HepG2 (cell line): ENCODE measurements around the gene GDF2. TPM values are rescaled to one million over a fixed set of nuclear protein-coding genes. Genes with fewer than 3 reads are reported as not detected.

Experiments used
- ATAC-seq: fragments of 200-7000 bp; cut with Tn5 transposase; 3 replicates; pipeline ENCODE4 v1.9.1; 2020; ENCODE audit warnings: mild to moderate bottlenecking, moderate library complexity
- BruUV-seq: library from RNA; stranded (reverse); fragments of 400-500 nt; replicated peaks from 2 replicates; lab custom pipeline; 2021; lab: Mats Ljungman, UMichigan
- CTCF ChIA-PET: fragments of 300-600 bp; formaldehyde crosslinking; extraction: SDS; loops from one replicate; lab custom pipeline; 2021; ENCODE audit warnings: low total read pairs, inconsistent platforms, low intra/inter-chr PET ratio; lab: Yijun Ruan, JAX
- POLR2A ChIA-PET: fragments of 350-600 bp; sonication (Branson Sonifier 250); formaldehyde crosslinking; loops from one replicate; lab custom pipeline; 2020; ENCODE audit warnings: antibody characterized with exemption, inconsistent platforms; lab: Yijun Ruan, JAX
- DNase-seq: peaks from one replicate; pipeline ENCODE4 v3.0.0-alpha.2; 2015; ENCODE audit warnings: low spot score
- FAIRE-seq: peaks from 3 replicates; lab custom pipeline; 2011; peaks lifted over from hg19 to GRCh38; lab: Jason Lieb, UNC
- H2AFZ ChIP-seq: one replicate; pipeline ENCODE4 v1.6.1; 2011; ENCODE audit warnings: low read length, inconsistent platforms
- H3K27ac ChIP-seq: fragments of 300-600 bp; 3 replicates; pipeline ENCODE4 v1.8.0; 2011; ENCODE audit warnings: mixed run types, mild to moderate bottlenecking, mixed read lengths, low read length, inconsistent platforms; ENCODE audit not compliant: insufficient read depth; ENCODE audit errors: extremely low read length
- H3K27me3 ChIP-seq, 2 experiments: fragments of 200-600 bp in 1 of 2; 2 replicates in 1 of 2; 3 replicates in 1 of 2; pipeline versions ENCODE4 v1.6.0 to v1.8.0; 2011; ENCODE audit warnings: low read length in 2 of 2, mild to moderate bottlenecking in 2 of 2, moderate library complexity in 2 of 2, inconsistent platforms in 1 of 2; ENCODE audit not compliant: insufficient read depth in 2 of 2, control insufficient read depth in 1 of 2
- H3K36me3 ChIP-seq, 2 experiments: fragments of 200-600 bp in 1 of 2; replicated peaks in 1 of 2; 2 replicates in 1 of 2; 3 replicates in 1 of 2; pipeline versions ENCODE4 v1.5.1 to v1.8.0; 2011; ENCODE audit warnings: low read length in 2 of 2, inconsistent platforms in 1 of 2; ENCODE audit not compliant: insufficient read depth in 2 of 2, control insufficient read depth in 1 of 2
- H3K4me1 ChIP-seq: 2 replicates; pipeline ENCODE4 v1.5.1; 2012; ENCODE audit warnings: low read length, inconsistent platforms; ENCODE audit not compliant: insufficient read depth
- H3K4me2 ChIP-seq: 2 replicates; pipeline ENCODE4 v1.6.0; 2011; ENCODE audit warnings: low read depth, low read length, inconsistent platforms
- H3K4me3 ChIP-seq, 3 experiments: fragments of 200-600 bp in 1 of 3; sonication (generic), shearing (Covaris generic) in 1 of 3; replicated peaks in 1 of 3; 2 replicates each; pipeline ENCODE4 v1.5.1; 2011 to 2016; ENCODE audit warnings: low read length in 3 of 3, inconsistent platforms in 2 of 3, low read depth in 2 of 3, mild to moderate bottlenecking in 2 of 3, control low read depth in 1 of 3, mixed read lengths in 1 of 3; ENCODE audit not compliant: insufficient read depth in 1 of 3
- H3K79me2 ChIP-seq: one replicate; pipeline ENCODE4 v1.6.1; 2011; ENCODE audit warnings: low read length, inconsistent platforms; ENCODE audit not compliant: insufficient read depth
- H3K9ac ChIP-seq: 2 replicates; pipeline ENCODE4 v1.6.0; 2011; ENCODE audit warnings: mild to moderate bottlenecking, low read depth, low read length, inconsistent platforms; ENCODE audit not compliant: insufficient read depth
- H3K9me3 ChIP-seq: 2 replicates; pipeline ENCODE4 v1.5.1; 2012; ENCODE audit warnings: mild to moderate bottlenecking, low read length
- H4K20me1 ChIP-seq: 2 replicates; pipeline ENCODE4 v1.6.0; 2011; ENCODE audit warnings: inconsistent platforms, mild to moderate bottlenecking, low read length, moderate library complexity; ENCODE audit not compliant: insufficient read depth
- CENPT ChIP-seq: sonication (generic); formaldehyde crosslinking; IDR thresholded peaks from 2 replicates; pipeline ENCODE4 v1.8.0; 2022; ENCODE audit warnings: low read depth, mild to moderate bottlenecking, moderate library complexity, missing genetic modification reagents
- GATAD1 ChIP-seq: IDR thresholded peaks from 2 replicates; pipeline ENCODE4 v1.6.1; 2016; ENCODE audit warnings: missing genetic modification reagents, missing compliant biosample characterization
- GPN1 ChIP-seq: sonication (generic); formaldehyde crosslinking; IDR thresholded peaks from 2 replicates; pipeline ENCODE4 v1.5.1; 2020; ENCODE audit warnings: missing genetic modification reagents, borderline replicate concordance
- KDM1A ChIP-seq: IDR thresholded peaks from 2 replicates; pipeline ENCODE4 v1.6.1; 2016; ENCODE audit warnings: missing compliant biosample characterization
- RFX1 ChIP-seq: fragments of 450-650 bp; IDR thresholded peaks from 2 replicates; pipeline ENCODE4 v1.6.1; 2017
- RORA ChIP-seq: sonication (generic); formaldehyde crosslinking; IDR thresholded peaks from 2 replicates; pipeline ENCODE4 v1.5.0; 2020; ENCODE audit warnings: mild to moderate bottlenecking, missing genetic modification reagents, moderate library complexity
- ZFP1 ChIP-seq: IDR thresholded peaks from 2 replicates; pipeline ENCODE4 v1.6.1; 2016
- ZMAT3 ChIP-seq: sonication (generic); formaldehyde crosslinking; conservative IDR thresholded peaks from 2 replicates; pipeline ENCODE4 v1.7.0; 2021; ENCODE audit warnings: missing genetic modification reagents
- ZNF136 ChIP-seq: sonication (generic); formaldehyde crosslinking; IDR thresholded peaks from 2 replicates; pipeline ENCODE4 v1.8.1; 2022; ENCODE audit warnings: low read depth, mild to moderate bottlenecking, moderate library complexity, missing genetic modification reagents
- ZNF230 ChIP-seq: sonication (generic); formaldehyde crosslinking; IDR thresholded peaks from 2 replicates; pipeline ENCODE4 v1.4.0; 2020; ENCODE audit warnings: mild to moderate bottlenecking, missing genetic modification reagents
- ZNF792 ChIP-seq: IDR thresholded peaks from 2 replicates; pipeline ENCODE4 v1.6.1; 2016
- WGBS: methylation state at CpG from one replicate; pipeline ENCODE4 v1.1.6; 2017; ENCODE audit warnings: low lambda C conversion rate; 5-methylcytosine and 5-hydroxymethylcytosine counted together
- in situ Hi-C: cut with HindIII; loops from 2 replicates; pipeline ENCODE4 v1.10.0; 2017; ENCODE audit warnings: low pct_unique_long_range_greater_than_20kb; ENCODE audit not compliant: extremely low pct_ligation_motif_present
- intact Hi-C: fragments of 100-400 bp; cut with micrococcal nuclease; formaldehyde crosslinking; loops from one replicate; pipeline ENCODE4 v1.10.0; 2022; ENCODE audit not compliant: unreplicated experiment
- polyA plus RNA-seq, 8 experiments: library from polyadenylated mRNA; depleted of rRNA in 3 of 8; stranded (reverse) in 7 of 8; unstranded in 1 of 8; fragments of >200 nt; fragmentation: Illumina TruSeq in 4 of 8; extraction: Trizol in 4 of 8; gene quantifications; 2 replicates each; pipeline versions ENCODE4 v1.2.1 to v1.2.3, GENCODE V29; 2011 to 2016; ENCODE audit warnings: low read depth in 4 of 8, missing spikeins in 1 of 8, mixed read lengths in 1 of 8; ENCODE audit not compliant: insufficient read depth in 1 of 8
- total RNA-seq, 5 experiments: library from RNA; depleted of rRNA; stranded (reverse); fragments of >200 nt; fragmentation: Illumina TruSeq; extraction: Trizol; gene quantifications; 2 replicates each; pipeline ENCODE4 v1.2.3, GENCODE V29; 2016; ENCODE audit warnings: low read depth in 1 of 5
- TF ChIP-seq, protein P1 (sequence below): IDR thresholded peaks from 2 replicates; pipeline ENCODE4 v1.6.1; 2016; ENCODE audit warnings: mild to moderate bottlenecking

The GDF2 gene
- total and polyA plus RNA-seq, 2 of the 13 experiments (the other 11 are each of a cell fraction or from before 2014, with no cell fraction given), result not detected

DNA sequence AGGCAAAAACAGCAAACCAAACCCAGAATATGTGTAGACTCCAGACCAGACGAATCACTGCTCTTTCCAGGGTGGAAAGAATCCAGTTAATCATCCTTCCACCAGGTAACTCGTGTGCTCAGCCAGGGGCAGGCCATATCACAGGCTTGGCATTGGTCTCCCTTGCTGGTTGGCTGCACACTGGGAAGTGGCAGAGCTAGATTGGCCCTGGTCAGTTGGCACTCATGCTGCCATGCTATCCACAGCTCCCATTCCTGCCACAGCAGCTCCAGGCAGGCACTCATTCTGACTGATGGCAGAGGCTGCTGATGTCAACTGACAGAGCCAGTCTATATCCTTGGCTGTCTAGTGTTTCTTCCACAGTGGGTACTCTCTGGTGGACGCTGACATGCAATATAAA lies 31.9 kb upstream of the GDF2 start:
- Histone ChIP-seq H3K4me2 (no peak overlapping the region), H4K20me1 (no peaks in the 10 kb centered on the region), H3K4me1 (no peaks in the 10 kb centered on the region), H3K27me3 (peaks cover 3 to 20% of the 10 kb centered on the region in 2 experiments; a peak in 3 of 5 replicates), H3K27ac (no peak overlapping the region), H3K79me2 (no peaks in the 10 kb centered on the region), H2AFZ (no peak overlapping the region), H3K9ac (no peak overlapping the region), H3K36me3 (no peaks in the 10 kb centered on the region), H3K9me3 (no peaks in the 10 kb centered on the region), H3K4me3 (no peak overlapping the region)
- FAIRE-seq (no peak), DNase-seq (no peak), ATAC-seq (no peak)
- TF ChIP-seq RORA (CRISPR knock-in tag) (no peak), ZMAT3 (no peak), ZNF230 (CRISPR knock-in tag) (no peak), ZNF136 (CRISPR knock-in tag) (no peak), CENPT (no peak), GPN1 (CRISPR knock-in tag) (no peak)
- TF ChIP-seq, protein P1, sequence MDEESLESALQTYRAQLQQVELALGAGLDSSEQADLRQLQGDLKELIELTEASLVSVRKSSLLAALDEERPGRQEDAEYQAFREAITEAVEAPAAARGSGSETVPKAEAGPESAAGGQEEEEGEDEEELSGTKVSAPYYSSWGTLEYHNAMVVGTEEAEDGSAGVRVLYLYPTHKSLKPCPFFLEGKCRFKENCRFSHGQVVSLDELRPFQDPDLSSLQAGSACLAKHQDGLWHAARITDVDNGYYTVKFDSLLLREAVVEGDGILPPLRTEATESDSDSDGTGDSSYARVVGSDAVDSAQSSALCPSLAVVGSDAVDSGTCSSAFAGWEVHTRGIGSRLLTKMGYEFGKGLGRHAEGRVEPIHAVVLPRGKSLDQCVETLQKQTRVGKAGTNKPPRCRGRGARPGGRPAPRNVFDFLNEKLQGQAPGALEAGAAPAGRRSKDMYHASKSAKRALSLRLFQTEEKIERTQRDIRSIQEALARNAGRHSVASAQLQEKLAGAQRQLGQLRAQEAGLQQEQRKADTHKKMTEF (CRISPR knock-in tag), result no peak
- intact Hi-C loops, result no loop called here
- WGBS, result 0% methylated on average over 2 of the region's 3 CpGs
- no TSS peak for BruUV-seq
- in situ Hi-C loops, result no loop called here
- ChIA-PET CTCF (no interaction called here), POLR2A (no interaction called here)

DNA sequence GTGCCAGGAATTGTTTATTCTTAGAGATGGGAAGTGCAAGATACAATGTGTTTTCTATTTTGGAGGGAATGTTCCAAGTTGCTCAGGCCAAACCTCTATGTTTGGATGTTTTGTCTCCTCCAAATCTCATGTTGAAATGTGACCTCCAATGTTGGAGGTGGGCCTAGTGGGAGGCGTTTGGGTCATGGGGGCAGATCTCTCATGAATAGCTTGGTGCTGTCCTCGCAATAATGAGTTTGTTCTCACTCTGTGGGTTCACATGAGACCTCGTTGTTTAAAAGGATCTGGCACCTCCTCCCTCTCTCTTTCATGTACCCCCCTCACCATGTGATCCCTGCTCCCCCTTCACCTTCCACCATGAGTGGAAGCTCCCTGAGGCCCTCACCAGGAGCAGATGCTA lies 30.6 kb upstream of the GDF2 start:
- ATAC-seq (no peak), DNase-seq (no peak), FAIRE-seq (no peak)
- Histone ChIP-seq H3K9me3 (no peaks in the 10 kb centered on the region), H3K27me3 (peaks cover 3 to 33% of the 10 kb centered on the region in 2 experiments; a peak in 4 of 5 replicates), H3K79me2 (no peaks in the 10 kb centered on the region), H3K4me2 (no peak overlapping the region), H3K36me3 (no peaks in the 10 kb centered on the region), H3K4me1 (no peaks in the 10 kb centered on the region), H3K4me3 (no peak overlapping the region), H3K9ac (no peak overlapping the region), H3K27ac (no peak overlapping the region), H4K20me1 (no peaks in the 10 kb centered on the region), H2AFZ (no peak overlapping the region)
- TF ChIP-seq ZFP1 (CRISPR knock-in tag), result no peak
- TF ChIP-seq GATAD1 (CRISPR knock-in tag), result no peak
- no peak for TF ChIP-seq ZNF792 (CRISPR knock-in tag)
- no peak for TF ChIP-seq KDM1A
- no peak for TF ChIP-seq RFX1
- POLR2A ChIA-PET, result no interaction called here
- in situ Hi-C loops, result no loop called here
- WGBS, result 5% methylated on average over 3 of the region's 3 CpGs
- intact Hi-C loops, result no loop called here
- CTCF ChIA-PET, result no interaction called here
- BruUV-seq, result no TSS peak
